ENCODE data around the gene PSMC2.
"Not testable (repeated sequence)": the region's sequence is repeated elsewhere in the genome, so short reads cannot be mapped to it uniquely, and the experiment has no call there.

PSMC2 gene

GRCh38 chr7:103379270-103379975 lies 32.0 kb downstream of the PSMC2 start:
- no peak for DNase-seq

GRCh38 chr7:103380395-103381191 lies 33.1 kb downstream of the PSMC2 start:
- no peak for DNase-seq

GRCh38 chr7:103381280-103382031 lies 34.0 kb downstream of the PSMC2 start:
- DNase-seq: no peak

- DNase-seq: no peak
Measured at GRCh38 chr7:103382032-103382402, 34.6 kb downstream of the PSMC2 start.

- DNase-seq: no peak
Measured at GRCh38 chr7:103387242-103387641, 39.8 kb downstream of the PSMC2 start.

GRCh38 chr7:103388469-103389140 lies 41.2 kb downstream of the PSMC2 start:
- no peak for DNase-seq

GRCh38 chr7:103389263-103389662 lies 41.8 kb downstream of the PSMC2 start:
- DNase-seq: no peak

- no peak for DNase-seq
Measured at GRCh38 chr7:103391150-103391549, 43.7 kb downstream of the PSMC2 start.

GRCh38 chr7:103391976-103392375 lies 44.5 kb downstream of the PSMC2 start:
- no peak for DNase-seq

- no peak for DNase-seq
Measured at GRCh38 chr7:103394566-103394965, 47.1 kb downstream of the PSMC2 start.

GRCh38 chr7:103395071-103395470 lies 47.6 kb downstream of the PSMC2 start:
- DNase-seq: no peak

- no peak for DNase-seq
Measured at GRCh38 chr7:103396471-103396870, 49.0 kb downstream of the PSMC2 start.

GRCh38 chr7:103398483-103399127 lies 51.2 kb downstream of the PSMC2 start:
- DNase-seq: no peak

GRCh38 chr7:103399687-103400086 lies 52.2 kb downstream of the PSMC2 start:
- DNase-seq: not testable (repeated sequence)

GRCh38 chr7:103405789-103406613 lies 58.6 kb downstream of the PSMC2 start:
- DNase-seq: not testable (repeated sequence)

GRCh38 chr7:103412151-103412550 lies 64.7 kb downstream of the PSMC2 start:
- no peak for DNase-seq

- DNase-seq: no peak
Measured at GRCh38 chr7:103413407-103413806, 66.0 kb downstream of the PSMC2 start.

GRCh38 chr7:103418241-103418640 lies 70.8 kb downstream of the PSMC2 start:
- DNase-seq: no peak
